Spinal cord (tissue), 10 donors: ENCODE results near the gene XKR7. TPM values are rescaled to one million over a fixed set of nuclear protein-coding genes. Genes with fewer than 3 reads are reported as not detected.

ENCODE experiments used
- DNase-seq, 6 donors: peaks; one replicate each; pipeline versions ENCODE4 v3.0.0 to v3.0.0-alpha.2; 2013 to 2015; ENCODE audit warnings: low spot score in 6 of 6, low read depth in 4 of 6
- H3K27ac ChIP-seq: one replicate; pipeline ENCODE4 v1.5.1; 2013; ENCODE audit warnings: low read depth, low read length, control low read depth
- H3K27me3 ChIP-seq: one replicate; pipeline ENCODE4 v1.6.1; 2013; ENCODE audit warnings: low read length; ENCODE audit not compliant: control insufficient read depth, insufficient read depth
- H3K36me3 ChIP-seq: one replicate; pipeline ENCODE4 v1.6.1; 2013; ENCODE audit warnings: low read length; ENCODE audit not compliant: control insufficient read depth, insufficient read depth
- H3K4me1 ChIP-seq: one replicate; pipeline ENCODE4 v1.6.1; 2013; ENCODE audit warnings: low read length; ENCODE audit not compliant: control insufficient read depth, insufficient read depth
- H3K4me3 ChIP-seq: one replicate; pipeline ENCODE4 v1.5.1; 2013; ENCODE audit warnings: low read depth, low read length, control low read depth
- H3K9me3 ChIP-seq: one replicate; pipeline ENCODE4 v1.6.1; 2013; ENCODE audit warnings: low read length; ENCODE audit not compliant: control insufficient read depth, insufficient read depth
- WGBS: methylation state at CpG from one replicate; pipeline ENCODE4 v1.1.5; 2013; ENCODE audit warnings: missing lambda C conversion rate; ENCODE audit not compliant: insufficient coverage; 5-methylcytosine and 5-hydroxymethylcytosine counted together
- polyA plus RNA-seq, 2 donors: library from polyadenylated mRNA; unstranded; fragments of 120-200 nt; gene quantifications; one replicate each; pipeline ENCODE4 v1.2.1, GENCODE V29; 2013; ENCODE audit not compliant: insufficient read length in 2 of 2
- total RNA-seq, 2 donors: library from RNA; depleted of rRNA in 1 of 2; stranded (reverse); fragments of 120-200 nt in 1 of 2; fragments of >200 nt in 1 of 2; gene quantifications; one replicate each; pipeline versions ENCODE4 v1.2.3 to v1.2.4, GENCODE V29; 2013 to 2014
- donor health status: healthy.

Gene XKR7
- total and polyA plus RNA-seq, 4 donors: 1.8 to 9.0 (median 5.8) TPM

DNA sequence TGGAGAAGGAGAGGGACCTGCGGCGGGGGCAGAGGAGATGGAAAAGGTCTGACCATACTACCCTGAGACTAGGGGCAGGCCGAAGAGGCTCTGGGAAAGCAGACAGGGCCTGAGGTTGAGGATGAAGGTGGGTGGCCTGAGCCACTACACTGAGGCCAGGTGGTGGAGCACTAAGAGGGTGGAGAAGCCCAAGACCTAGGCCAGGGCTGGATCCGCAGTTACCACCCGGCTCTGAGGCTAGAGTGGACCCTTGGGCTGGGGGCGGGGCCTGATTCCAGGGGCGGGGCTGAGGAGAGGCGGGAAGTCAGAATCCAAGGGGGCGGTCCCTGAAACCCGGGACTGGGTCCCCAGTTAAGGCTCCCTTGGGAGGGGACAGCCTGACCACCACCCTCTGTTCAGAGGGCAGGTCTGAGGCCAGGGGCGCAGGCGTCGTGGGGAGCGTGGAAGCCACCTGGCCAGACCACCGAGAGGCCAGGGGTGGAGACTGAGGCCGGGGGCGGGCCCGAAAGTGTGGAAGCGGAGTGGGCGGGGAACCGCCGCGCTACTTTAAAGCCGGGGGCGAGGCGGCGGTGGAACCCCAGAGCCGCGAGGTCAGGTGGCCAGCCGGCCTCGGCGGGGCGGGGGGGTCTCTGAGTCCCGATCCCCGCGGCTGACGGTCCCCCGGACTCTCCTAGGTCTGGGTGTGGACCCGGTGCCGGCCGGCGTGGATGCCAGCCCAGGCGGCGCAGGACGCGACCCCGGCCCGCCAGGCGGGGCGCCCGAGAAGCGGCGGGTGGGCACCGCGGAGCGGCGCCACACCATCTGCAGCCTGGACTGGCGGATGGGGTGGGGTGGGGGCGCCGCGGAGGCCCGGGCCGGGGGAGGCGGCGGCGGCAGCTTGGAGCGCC is 50.6 kb downstream of the XKR7 start:
- Histone ChIP-seq H3K9me3 (no peaks in the 10 kb centered on the region), H3K27ac (no peak overlapping the region), H3K27me3 (peaks cover 12% of the 10 kb centered on the region), H3K4me1 (peaks cover 12% of the 10 kb centered on the region), H3K4me3 (peak overlapping the region; percentile 45), H3K36me3 (peaks cover 3% of the 10 kb centered on the region)
- peak in 3 of 6 donors; percentile 22 to 83 (median 66) for DNase-seq
- WGBS: under 1% methylated on average over 67 of the region's 67 CpGs

- H3K27me3 ChIP-seq: peaks cover 12% of the 10 kb centered on the region
- 0% methylated on average over 41 of the region's 42 CpGs for WGBS
- no peak for DNase-seq
- no peak overlapping the region for H3K4me3 ChIP-seq
- H3K27ac ChIP-seq: no peak overlapping the region
- peaks cover 12% of the 10 kb centered on the region for H3K4me1 ChIP-seq
- no peaks in the 10 kb centered on the region for H3K9me3 ChIP-seq
- peaks cover 3% of the 10 kb centered on the region for H3K36me3 ChIP-seq
Measured at GRCh38 chr20:32019156-32019510, 51.2 kb downstream of the XKR7 start.

GRCh38 chr20:32019563-32020463 is 51.9 kb downstream of the XKR7 start:
- Histone ChIP-seq H3K4me3 (no peak overlapping the region), H3K4me1 (peaks cover 12% of the 10 kb centered on the region), H3K36me3 (peaks cover 1% of the 10 kb centered on the region), H3K9me3 (no peaks in the 10 kb centered on the region), H3K27me3 (peaks cover 12% of the 10 kb centered on the region), H3K27ac (no peak overlapping the region)
- 37% methylated on average over 8 of the region's 11 CpGs for WGBS
- no peak for DNase-seq

DNA sequence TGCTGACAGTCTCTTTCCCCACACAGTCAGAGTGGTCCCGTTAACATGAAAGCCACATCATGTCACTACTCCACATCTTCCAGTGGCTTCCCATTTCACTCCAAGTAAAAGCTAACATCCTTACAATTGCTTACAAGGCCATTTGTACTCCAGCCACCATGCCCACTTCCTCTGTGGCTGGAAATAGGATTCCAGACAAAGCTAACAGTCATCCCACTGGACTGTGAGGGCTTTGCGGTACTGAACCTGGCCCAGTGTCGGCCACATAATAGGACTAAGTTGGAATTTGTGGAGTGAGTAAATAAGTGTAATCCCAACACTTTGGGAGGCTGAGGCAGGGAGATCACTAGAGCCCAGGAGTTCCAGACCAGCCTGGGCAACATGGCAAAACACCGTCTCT is 53.1 kb downstream of the XKR7 start:
- no peaks in the 10 kb centered on the region for H3K36me3 ChIP-seq
- H3K27ac ChIP-seq: no peak overlapping the region
- H3K27me3 ChIP-seq: peaks cover 12% of the 10 kb centered on the region
- no peaks in the 10 kb centered on the region for H3K9me3 ChIP-seq
- H3K4me3 ChIP-seq: no peak overlapping the region
- 86% methylated on average over 2 of the region's 4 CpGs for WGBS
- DNase-seq: no peak
- peaks cover 12% of the 10 kb centered on the region for H3K4me1 ChIP-seq

DNA sequence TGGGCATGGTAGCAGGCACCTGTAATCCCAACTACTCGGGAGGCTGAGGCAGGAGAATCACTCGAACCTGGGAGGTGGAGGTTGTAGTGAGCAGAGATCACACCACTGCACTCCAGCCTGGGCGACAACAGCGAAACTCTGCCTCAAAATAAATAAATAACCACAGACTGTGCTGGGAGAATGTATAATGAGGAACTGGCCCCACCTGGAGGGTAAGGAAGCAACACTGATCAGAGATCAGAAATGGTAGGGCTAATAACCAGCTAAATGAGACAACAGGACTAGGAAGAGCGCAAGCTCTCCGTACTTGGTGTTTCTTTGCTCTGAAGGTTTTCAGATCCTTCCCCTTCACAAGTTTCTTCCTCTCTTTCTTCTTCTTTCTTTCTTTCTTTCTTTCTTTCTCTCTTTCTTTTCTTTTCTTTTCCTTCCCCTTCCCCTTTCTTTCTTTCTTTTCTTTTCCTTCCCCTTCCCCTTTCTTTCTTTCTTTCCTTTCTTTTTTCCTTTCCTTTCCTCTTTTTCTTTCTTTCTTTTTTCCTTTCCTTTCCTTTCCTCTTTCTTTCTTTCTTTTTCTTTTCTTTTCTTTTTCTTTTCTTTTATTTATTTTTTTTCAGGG is 56.8 kb downstream of the XKR7 start:
- H3K27ac ChIP-seq: no peak overlapping the region
- H3K27me3 ChIP-seq: peaks cover 8% of the 10 kb centered on the region
- peaks cover 3% of the 10 kb centered on the region for H3K36me3 ChIP-seq
- WGBS: 95% methylated on average over 2 of the region's 6 CpGs
- no peaks in the 10 kb centered on the region for H3K9me3 ChIP-seq
- H3K4me3 ChIP-seq: no peak overlapping the region
- DNase-seq: no peak
- peaks cover 6% of the 10 kb centered on the region for H3K4me1 ChIP-seq

DNA sequence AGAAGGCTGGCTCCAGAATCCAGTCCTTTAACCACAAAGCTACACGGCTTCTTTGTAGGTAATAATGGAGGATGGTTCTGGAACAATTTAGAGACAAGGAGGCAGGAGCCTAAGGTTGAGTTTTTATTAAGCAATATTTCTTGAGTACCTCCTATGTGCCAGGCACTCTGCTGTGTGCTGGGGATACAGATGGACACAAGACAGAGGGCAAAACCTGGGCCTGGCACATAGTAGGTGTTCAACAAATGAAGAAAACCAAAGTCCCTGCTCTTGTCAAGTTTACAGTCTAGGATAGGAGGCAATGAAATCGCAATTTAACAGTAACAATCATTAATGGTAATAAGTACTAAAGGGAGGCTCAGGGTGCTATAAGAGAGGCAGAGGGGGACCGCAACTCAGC is 59.7 kb downstream of the XKR7 start:
- no peak for DNase-seq
- WGBS: 88% methylated on average over 1 of the region's 3 CpGs

DNA sequence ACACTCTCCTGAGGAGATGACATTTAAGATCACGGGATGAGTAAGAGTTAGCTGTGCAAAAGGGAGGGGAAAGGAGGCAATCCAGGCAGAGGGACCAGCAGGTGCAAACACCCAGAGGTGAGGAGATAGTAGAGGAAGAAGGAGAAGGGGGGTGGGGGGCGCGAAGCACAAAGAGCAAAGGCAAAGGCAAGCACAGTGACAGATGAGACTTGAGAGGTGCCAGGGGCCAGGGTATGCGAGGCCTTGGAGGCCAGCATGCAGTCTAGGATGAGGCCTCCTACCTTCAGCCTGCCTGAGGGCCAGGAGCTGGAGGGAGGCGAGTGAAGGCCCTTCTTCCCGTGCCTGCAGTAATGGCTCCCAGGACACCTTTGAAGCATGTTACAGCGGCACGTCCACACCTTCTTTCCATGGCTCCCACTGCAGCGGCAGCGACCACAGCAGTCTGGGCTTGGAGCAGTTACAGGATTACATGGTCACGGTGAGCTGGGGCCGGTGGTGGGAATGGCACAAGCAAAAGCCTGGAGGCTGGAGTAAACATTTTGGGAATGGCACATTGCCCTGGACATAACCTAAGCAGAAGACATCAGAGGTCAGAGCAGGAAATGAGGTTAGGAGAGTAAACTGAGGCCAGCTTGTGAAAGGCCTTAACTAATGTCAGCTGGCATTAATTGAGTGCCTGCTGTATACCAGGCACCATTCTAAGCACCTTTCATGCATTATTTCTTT is 60.9 kb downstream of the XKR7 start:
- 38% methylated on average over 12 of the region's 12 CpGs for WGBS
- DNase-seq: peak in 1 of 6 donors; percentile 71
- H3K9me3 ChIP-seq: no peaks in the 10 kb centered on the region
- no peak overlapping the region for H3K4me3 ChIP-seq
- H3K27me3 ChIP-seq: peaks cover 9% of the 10 kb centered on the region
- peaks cover 3% of the 10 kb centered on the region for H3K36me3 ChIP-seq
- H3K4me1 ChIP-seq: peaks cover 15% of the 10 kb centered on the region
- H3K27ac ChIP-seq: no peak overlapping the region

More for the DNA sequence above, 59.7 kb downstream of the XKR7 start:
- H3K4me3 ChIP-seq: no peak overlapping the region
- H3K27me3 ChIP-seq: peaks cover 5% of the 10 kb centered on the region
- no peak overlapping the region for H3K27ac ChIP-seq
- peaks cover 3% of the 10 kb centered on the region for H3K36me3 ChIP-seq
- H3K4me1 ChIP-seq: peaks cover 15% of the 10 kb centered on the region
- no peaks in the 10 kb centered on the region for H3K9me3 ChIP-seq

DNA sequence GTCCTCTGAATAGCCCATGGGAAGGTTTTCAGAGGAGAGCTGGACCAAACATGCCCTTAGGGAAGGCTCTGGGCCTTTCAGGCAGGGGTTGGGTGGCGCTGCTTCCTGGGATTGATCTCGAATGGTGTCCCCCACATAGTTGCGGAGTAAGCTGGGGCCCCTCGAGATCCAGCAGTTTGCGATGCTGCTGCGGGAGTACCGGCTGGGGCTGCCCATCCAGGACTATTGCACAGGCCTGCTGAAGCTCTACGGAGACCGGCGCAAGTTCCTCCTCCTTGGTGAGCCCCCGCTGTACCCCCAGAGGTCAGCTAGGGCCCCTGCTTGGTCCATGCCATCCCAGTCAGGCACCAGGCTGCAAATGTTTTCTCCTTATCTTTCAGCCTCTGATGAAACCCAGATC is 61.6 kb downstream of the XKR7 start:
- no peaks in the 10 kb centered on the region for H3K9me3 ChIP-seq
- DNase-seq: no peak
- H3K27me3 ChIP-seq: peaks cover 12% of the 10 kb centered on the region
- peaks cover 3% of the 10 kb centered on the region for H3K36me3 ChIP-seq
- no peak overlapping the region for H3K27ac ChIP-seq
- no peak overlapping the region for H3K4me3 ChIP-seq
- H3K4me1 ChIP-seq: peaks cover 15% of the 10 kb centered on the region
- WGBS: 91% methylated on average over 11 of the region's 11 CpGs
